ENCODE data around the gene SF1.
A peak's percentile ranks its signal among the peaks of the same experiment; 100 is the strongest.

SF1 gene, protein sequence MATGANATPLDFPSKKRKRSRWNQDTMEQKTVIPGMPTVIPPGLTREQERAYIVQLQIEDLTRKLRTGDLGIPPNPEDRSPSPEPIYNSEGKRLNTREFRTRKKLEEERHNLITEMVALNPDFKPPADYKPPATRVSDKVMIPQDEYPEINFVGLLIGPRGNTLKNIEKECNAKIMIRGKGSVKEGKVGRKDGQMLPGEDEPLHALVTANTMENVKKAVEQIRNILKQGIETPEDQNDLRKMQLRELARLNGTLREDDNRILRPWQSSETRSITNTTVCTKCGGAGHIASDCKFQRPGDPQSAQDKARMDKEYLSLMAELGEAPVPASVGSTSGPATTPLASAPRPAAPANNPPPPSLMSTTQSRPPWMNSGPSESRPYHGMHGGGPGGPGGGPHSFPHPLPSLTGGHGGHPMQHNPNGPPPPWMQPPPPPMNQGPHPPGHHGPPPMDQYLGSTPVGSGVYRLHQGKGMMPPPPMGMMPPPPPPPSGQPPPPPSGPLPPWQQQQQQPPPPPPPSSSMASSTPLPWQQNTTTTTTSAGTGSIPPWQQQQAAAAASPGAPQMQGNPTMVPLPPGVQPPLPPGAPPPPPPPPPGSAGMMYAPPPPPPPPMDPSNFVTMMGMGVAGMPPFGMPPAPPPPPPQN

DNA sequence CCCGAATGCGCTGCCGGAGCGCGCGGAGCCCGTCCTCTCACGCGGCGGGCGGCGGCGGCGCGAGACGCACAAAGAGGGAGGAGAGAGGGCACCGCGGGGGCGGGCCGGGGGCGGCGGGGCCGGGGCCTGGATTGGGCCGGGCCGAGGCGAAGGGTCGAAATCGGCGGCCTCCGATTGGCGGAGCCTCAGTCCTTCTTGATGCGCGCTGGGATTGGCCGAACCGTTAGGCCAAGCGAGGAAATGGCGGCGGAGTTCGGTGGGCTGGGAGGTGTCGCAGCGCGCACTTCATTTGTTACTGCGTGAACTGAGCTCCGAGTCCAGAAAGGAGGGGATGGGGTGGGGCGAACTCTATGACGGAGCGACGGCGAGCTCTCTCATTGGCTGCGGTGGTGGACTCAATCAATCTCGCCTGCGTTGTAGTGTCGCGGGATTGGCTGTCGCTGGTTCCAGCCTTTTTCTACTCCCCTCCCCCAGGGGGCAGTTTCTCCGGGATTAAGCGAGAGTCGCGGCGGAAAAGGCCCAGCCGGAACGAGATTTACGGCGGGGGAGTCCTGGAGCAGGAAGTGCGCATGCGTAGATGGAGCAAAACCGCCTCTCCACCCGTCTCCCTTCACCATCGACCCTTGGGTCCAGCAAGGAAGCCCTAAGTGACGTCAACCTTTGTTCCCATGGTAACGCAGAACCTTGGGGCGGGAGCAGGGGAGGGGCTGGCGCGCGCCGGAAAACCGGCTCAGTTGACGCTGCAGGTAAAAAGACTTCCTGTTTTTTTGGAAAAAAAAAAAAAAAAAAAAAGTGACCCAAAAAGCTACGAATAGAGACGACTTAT, at the start of gene SF1:
TSS of gene SF1 (minus strand) at position 70 of the 826 bp plus-strand sequence. CDS start 150 bp downstream, outside the sequence.
- H3K9me3 Mint-ChIP-seq: no peaks in the 10 kb centered on the region
- peaks cover 48% of the 10 kb centered on the region for H3K4me1 Mint-ChIP-seq
- no peaks in the 10 kb centered on the region for H3K27me3 Mint-ChIP-seq (ENCODE audit: low read depth, poor library complexity)
- peak within 1 kb of the TSS; percentile 99 for H3K27ac Mint-ChIP-seq
- H3K36me3 Mint-ChIP-seq (ENCODE audit: low read depth): peaks cover 39% of the 10 kb centered on the region
- peak within 1 kb of the TSS; percentile 94 for H3K4me3 Mint-ChIP-seq
- peak; percentile 97 for DNase-seq
- TF ChIP-seq, protein P1, sequence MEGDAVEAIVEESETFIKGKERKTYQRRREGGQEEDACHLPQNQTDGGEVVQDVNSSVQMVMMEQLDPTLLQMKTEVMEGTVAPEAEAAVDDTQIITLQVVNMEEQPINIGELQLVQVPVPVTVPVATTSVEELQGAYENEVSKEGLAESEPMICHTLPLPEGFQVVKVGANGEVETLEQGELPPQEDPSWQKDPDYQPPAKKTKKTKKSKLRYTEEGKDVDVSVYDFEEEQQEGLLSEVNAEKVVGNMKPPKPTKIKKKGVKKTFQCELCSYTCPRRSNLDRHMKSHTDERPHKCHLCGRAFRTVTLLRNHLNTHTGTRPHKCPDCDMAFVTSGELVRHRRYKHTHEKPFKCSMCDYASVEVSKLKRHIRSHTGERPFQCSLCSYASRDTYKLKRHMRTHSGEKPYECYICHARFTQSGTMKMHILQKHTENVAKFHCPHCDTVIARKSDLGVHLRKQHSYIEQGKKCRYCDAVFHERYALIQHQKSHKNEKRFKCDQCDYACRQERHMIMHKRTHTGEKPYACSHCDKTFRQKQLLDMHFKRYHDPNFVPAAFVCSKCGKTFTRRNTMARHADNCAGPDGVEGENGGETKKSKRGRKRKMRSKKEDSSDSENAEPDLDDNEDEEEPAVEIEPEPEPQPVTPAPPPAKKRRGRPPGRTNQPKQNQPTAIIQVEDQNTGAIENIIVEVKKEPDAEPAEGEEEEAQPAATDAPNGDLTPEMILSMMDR (IDR thresholded peaks at IDR 0.05): no peak

DNA sequence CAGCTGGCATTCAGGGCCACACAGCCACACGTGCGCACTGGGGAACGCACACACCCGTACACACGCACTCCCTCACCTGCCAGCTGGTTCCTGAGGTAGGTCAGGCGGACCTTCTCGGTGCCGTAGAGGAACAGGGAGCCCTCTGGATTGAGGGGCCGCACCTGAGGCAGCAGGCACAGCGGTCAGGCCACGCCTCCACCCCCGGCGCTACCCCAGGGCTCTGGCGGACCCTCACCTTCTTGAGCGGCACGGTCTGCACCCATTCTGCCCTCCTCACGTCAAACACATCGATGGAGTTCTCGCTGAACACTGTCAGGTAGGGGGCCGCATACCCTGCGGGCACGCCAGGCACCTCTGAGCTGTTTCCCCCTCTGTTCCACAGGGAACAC, 49.1 kb upstream of the SF1 start:
- Mint-ChIP-seq H3K27ac (peak overlapping the region; percentile 58), H3K36me3 (ENCODE audit: low read depth) (peaks cover 5% of the 10 kb centered on the region), H3K4me3 (no peak overlapping the region), H3K27me3 (ENCODE audit: low read depth, poor library complexity) (peaks cover 14% of the 10 kb centered on the region), H3K4me1 (peaks cover 23% of the 10 kb centered on the region), H3K9me3 (no peaks in the 10 kb centered on the region)
- DNase-seq: no peak
- TF ChIP-seq, protein P1 (IDR thresholded peaks at IDR 0.05): no peak

DNA sequence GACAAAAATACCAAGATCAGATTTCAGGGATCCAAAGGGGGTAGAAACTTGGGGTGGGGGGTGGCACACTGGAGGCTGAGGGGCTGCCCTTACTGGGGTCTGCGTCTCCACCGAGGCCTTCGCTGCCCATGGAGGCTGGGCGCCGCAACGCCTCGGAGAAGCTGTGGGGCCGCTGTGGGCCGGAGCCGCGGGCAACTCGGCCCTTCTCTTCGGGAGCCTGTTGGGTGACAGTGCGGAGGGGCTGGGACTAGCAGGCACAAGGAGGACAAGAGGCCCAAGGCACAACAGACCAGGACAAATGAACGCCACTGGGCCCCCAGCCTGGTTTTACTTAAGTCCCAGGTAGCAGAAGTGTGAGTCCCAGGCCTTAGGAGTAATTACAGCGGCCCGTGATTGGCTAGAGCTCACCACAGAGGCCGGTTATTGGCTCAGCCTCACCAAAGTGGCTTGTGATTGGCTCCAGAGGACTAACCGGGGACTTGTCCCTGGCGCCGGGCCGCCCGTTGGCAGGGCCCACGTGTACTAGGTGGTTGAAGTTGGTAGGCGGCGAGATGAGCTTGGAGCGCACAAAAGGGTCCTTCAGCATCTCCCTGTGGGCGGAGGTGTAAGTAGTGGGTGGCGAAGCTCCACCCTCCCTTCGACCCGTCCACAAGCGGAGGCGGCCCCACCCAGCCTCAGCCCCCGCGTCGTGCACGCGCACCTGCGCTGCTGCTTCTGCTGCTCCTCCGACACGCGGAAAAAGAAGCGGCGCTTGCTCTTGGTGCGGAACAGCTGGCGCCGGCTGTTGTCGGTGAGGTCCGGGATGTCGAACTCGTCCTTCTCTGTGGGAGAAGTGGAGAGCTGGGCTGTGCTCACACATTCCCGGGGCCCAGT, 48.5 kb upstream of the SF1 start:
- Mint-ChIP-seq H3K4me1 (peaks cover 23% of the 10 kb centered on the region), H3K9me3 (no peaks in the 10 kb centered on the region), H3K36me3 (ENCODE audit: low read depth) (peaks cover 5% of the 10 kb centered on the region), H3K4me3 (no peak overlapping the region), H3K27ac (no peak overlapping the region), H3K27me3 (ENCODE audit: low read depth, poor library complexity) (peaks cover 14% of the 10 kb centered on the region)
- TF ChIP-seq, protein P1 (IDR thresholded peaks at IDR 0.05): no peak
- DNase-seq: no peak

DNA sequence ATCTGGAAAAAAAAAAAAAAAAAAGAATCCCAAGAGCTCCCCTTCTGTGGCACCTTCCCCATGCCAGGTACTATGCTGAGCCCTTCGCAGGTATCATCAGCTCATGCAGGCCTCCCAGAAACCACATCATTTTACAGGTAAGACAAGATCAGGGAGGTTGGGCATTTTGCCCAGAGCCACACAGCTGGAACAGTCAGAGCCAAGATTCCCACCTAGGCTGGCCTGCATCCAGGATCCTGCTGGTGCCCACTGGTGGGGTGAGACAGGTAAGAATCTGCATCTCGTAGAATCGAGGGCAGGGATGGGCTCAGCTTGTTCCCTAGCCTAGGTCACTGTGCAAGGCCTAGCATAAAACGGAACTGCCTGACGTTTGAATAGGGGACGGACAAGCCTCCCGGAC, 47.7 kb upstream of the SF1 start:
- Mint-ChIP-seq H3K9me3 (no peaks in the 10 kb centered on the region), H3K4me3 (no peak overlapping the region), H3K27ac (no peak overlapping the region), H3K36me3 (ENCODE audit: low read depth) (peaks cover 5% of the 10 kb centered on the region), H3K4me1 (peaks cover 23% of the 10 kb centered on the region), H3K27me3 (ENCODE audit: low read depth, poor library complexity) (peaks cover 14% of the 10 kb centered on the region)
- no peak for DNase-seq
- TF ChIP-seq, protein P1 (IDR thresholded peaks at IDR 0.05): no peak

DNA sequence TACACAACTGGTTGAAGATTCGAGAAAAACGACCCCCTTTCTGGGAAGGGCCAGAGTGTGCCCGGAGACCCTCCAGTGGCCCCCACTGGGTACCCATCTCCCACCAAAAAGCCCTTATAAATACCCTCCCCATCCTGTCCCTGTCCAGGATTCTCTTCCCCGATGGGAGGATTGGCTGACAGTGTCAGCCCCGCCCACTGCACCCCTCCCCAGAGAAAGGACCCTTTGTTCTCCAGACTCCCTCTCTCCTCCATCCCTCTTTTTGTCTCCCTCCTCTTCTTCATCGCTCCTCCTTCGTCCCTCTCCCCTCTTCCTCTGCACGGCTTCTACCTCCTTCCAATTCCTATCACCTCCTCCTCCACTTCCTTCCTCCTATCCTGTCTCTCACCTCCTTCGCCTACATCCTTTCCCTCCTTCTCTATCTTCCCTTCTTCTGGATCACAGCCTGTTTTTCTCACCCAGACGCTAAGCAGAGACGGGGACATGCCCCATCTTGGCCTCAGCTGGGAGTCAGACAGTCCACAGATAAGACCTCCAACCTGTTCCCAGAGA, 45.3 kb upstream of the SF1 start:
- Mint-ChIP-seq H3K36me3 (ENCODE audit: low read depth) (peaks cover 5% of the 10 kb centered on the region), H3K27me3 (ENCODE audit: low read depth, poor library complexity) (peaks cover 10% of the 10 kb centered on the region), H3K27ac (no peak overlapping the region), H3K9me3 (no peaks in the 10 kb centered on the region), H3K4me1 (peaks cover 13% of the 10 kb centered on the region), H3K4me3 (no peak overlapping the region)
- TF ChIP-seq, protein P1 (IDR thresholded peaks at IDR 0.05): no peak
- no peak for DNase-seq
